Measurements from ENCODE around the gene RDX.
A peak's percentile ranks its signal among the peaks of the same experiment; 100 is the strongest.
"Not testable (repeated sequence)": the region's sequence is repeated elsewhere in the genome, so short reads cannot be mapped to it uniquely, and the experiment has no call there.

The RDX gene

DNA sequence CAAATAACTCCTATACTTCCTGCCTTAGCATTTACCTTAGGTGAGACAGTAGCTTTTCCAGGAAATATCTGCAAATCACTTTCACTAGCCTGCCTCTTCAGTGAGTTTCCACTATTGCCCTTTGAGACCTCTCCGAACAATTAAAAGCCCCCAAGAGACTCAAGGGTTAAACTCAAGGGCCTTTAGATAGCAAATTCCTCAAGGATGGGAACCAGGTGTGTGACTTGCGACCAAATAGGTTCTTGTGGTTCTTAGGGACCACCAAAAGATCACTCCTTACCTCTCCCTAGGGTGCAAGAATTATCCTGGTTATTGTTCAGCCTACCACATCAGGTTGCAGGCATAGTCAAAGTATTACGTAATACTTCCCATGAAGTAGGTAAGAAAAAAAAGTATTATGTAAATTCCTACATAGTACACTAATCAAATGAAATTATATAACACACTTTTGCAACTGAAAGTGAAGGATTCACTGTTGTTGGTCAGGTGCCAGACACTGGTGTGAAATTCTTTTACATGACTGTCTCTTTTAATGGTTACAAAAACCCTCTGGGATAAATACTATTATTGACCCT lies 1.4 kb upstream of the RDX start:
- H3K4me3 ChIP-seq (ENCODE audit: low read depth, low read length) = no peak overlapping the region
- TF ChIP-seq, protein P1, sequence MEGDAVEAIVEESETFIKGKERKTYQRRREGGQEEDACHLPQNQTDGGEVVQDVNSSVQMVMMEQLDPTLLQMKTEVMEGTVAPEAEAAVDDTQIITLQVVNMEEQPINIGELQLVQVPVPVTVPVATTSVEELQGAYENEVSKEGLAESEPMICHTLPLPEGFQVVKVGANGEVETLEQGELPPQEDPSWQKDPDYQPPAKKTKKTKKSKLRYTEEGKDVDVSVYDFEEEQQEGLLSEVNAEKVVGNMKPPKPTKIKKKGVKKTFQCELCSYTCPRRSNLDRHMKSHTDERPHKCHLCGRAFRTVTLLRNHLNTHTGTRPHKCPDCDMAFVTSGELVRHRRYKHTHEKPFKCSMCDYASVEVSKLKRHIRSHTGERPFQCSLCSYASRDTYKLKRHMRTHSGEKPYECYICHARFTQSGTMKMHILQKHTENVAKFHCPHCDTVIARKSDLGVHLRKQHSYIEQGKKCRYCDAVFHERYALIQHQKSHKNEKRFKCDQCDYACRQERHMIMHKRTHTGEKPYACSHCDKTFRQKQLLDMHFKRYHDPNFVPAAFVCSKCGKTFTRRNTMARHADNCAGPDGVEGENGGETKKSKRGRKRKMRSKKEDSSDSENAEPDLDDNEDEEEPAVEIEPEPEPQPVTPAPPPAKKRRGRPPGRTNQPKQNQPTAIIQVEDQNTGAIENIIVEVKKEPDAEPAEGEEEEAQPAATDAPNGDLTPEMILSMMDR (conservative IDR thresholded peaks at IDR 0.05; ENCODE audit: low read depth, low read length) = no peak
- peak; percentile 23 for DNase-seq (ENCODE audit: low read depth)

DNA sequence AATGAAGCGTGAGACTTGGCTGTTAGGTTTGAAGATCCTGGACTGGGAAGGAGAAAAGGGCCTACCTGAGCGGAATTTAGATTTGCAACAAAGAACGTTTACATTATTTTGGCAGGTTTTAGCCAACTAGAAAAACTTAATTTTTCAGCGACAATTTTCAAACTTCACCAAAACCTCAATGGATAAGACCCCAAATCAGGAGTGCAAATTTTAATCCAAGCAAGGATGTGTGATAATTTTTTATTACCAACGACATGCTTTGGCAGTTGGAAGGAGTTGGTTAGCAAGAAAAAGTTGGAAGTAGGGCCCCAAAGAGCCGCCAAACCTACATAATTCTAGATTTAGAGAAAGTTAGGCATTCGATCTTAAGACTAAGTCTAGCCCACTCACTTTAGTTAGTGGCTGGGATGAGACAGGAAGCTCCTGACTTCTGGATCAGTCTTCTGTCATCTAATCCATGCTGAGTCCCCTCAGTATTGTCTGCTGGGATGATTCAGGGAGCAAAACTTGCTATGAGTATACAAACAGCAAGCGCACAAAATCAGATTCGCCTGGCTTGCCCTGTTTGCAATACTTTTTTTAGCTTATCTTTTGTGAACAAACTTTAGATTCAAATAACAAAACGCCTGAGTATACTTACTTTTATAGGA lies 787 bp upstream of the RDX start:
- TF ChIP-seq, protein P1 (conservative IDR thresholded peaks at IDR 0.05; ENCODE audit: low read depth, low read length) = no peak
- DNase-seq (ENCODE audit: low read depth) = no peak
- peak overlapping the region; percentile 90 for H3K4me3 ChIP-seq (ENCODE audit: low read depth, low read length)

DNA sequence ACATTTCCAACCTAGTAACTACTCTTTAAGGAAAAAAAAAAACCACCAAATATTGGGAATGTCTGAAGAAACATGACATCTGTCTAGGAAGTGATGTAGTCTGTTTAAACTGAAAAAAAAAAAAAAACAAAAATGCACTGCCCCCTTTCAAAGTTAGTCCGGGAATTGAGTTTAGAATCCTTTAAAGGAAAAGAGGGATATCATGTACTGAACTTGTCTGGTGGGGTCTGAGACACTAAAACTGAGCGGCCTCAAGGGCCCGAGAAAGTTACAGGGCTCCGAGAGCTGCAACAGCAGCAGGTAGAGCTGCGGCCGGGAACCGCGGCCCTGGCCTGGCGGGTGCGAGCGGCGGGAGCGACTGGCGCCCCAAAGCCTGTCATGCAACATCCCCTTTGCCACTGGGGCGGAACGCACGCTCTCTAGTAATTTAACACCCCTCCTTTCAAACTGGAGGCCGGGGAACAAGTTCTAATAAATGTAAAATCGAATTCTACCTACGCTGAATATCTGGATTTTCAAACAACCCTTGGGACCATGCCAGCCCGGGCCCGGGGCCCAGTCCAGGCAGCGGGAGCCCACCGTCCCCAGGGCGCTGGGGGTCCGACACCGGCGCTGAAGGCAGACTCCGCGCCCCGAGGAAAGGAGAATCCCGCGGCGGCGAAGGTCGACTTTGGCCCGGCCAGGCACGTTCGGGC lies 736 bp downstream of the RDX start:
- TF ChIP-seq, protein P1 (conservative IDR thresholded peaks at IDR 0.05; ENCODE audit: low read depth, low read length) = no peak
- H3K4me3 ChIP-seq (ENCODE audit: low read depth, low read length) = peak overlapping the region; percentile 90
- DNase-seq (ENCODE audit: low read depth) = peak; percentile 39

DNA sequence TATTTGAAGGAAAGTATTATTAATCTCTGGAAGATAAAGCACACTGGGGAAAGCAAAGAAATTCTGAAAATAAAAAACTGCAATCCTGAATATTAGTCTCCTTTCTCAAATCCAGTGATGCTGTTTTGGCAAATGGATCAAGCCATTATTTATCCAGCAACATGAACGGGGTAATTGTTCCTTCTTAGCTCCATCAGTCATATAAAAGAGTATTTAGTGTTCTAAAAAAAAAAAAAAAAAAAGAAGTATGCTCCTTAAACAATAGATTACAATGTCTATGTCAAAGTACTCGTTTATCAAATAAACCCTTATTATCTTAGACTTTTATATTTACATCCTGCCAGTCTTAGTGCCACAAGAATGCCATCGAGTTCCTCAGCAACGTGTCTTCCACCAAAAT lies 1.3 kb downstream of the RDX start:
- peak overlapping the region; percentile 90 for H3K4me3 ChIP-seq (ENCODE audit: low read depth, low read length)
- TF ChIP-seq, protein P1 (conservative IDR thresholded peaks at IDR 0.05; ENCODE audit: low read depth, low read length) = no peak
- DNase-seq (ENCODE audit: low read depth) = no peak

DNA sequence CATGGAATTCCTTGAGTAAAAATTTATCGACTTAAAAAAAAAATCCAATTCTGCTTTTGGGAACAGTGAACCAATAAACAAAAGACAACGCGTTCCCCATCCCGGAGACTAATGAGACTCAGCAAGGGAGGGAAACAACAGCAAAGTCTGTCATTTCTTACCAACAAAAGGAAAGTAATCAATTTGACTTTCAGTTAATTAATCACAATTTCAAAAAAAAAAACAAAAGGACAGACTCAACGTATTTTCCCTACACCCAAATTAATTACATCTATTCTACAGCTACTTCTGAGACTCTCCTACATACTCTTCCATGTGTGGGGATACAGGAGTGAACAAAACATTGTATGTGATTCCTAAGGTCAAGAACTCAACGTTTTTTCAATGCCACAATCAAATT lies 1.9 kb downstream of the RDX start:
- no peak for DNase-seq (ENCODE audit: low read depth)
- TF ChIP-seq, protein P1 (conservative IDR thresholded peaks at IDR 0.05; ENCODE audit: low read depth, low read length) = no peak
- peak overlapping the region; percentile 90 for H3K4me3 ChIP-seq (ENCODE audit: low read depth, low read length)

DNA sequence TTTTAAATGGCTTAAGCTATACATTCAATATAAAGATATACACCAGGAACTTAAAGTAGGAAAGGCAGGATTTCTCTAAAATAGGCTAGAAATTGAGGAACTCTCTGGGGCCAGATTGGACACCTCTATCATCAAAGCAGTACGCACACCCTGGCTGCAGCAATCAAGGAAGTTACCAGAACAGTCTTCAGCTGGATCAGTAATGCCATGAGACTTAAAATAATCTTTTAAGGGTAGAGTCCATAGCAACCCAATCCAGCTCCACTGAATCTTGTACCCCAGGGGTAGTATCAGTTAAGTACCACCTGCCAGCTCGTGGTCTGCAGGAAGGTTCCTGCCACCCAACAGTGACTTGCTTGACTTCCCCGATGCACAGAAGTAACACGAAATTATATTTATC lies 3.0 kb downstream of the RDX start:
- H3K4me3 ChIP-seq (ENCODE audit: low read depth, low read length) = peak overlapping the region; percentile 11
- DNase-seq (ENCODE audit: low read depth) = no peak
- TF ChIP-seq, protein P1 (conservative IDR thresholded peaks at IDR 0.05; ENCODE audit: low read depth, low read length) = no peak

DNA sequence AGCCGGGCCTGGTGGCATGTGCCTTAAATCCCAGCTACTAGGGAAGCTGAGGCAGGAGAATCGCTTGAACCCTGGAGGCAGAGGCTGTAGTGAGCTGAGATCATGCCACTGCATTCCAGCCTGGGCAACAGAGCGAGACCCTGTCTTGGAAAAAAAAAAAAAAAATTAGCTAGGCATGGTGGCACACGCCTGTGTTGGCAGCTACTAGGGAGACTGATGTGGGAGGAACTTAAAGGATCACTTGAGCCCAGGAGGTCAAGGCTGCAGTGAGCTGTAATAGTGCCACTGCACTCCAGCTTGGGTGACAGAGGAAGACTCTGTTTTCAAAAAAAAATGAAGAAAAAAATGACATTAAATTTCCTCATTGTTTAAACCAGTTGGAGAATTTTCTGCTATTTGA lies 4.3 kb downstream of the RDX start:
- H3K4me3 ChIP-seq (ENCODE audit: low read depth, low read length); DNase-seq (ENCODE audit: low read depth): not testable (repeated sequence)

Data from choroid plexus epithelial cell (primary cell).